Sigmoid colon (tissue), 7 donors: ENCODE results near the gene ZNF710. TPM values are rescaled to one million over a fixed set of nuclear protein-coding genes. Genes with fewer than 3 reads are reported as not detected.

ENCODE experiments used
- DNase-seq: peaks from one replicate; pipeline ENCODE4 v3.0.0-alpha.2; 2019
- H3K27ac ChIP-seq, 4 donors: fragments of 200-600 bp; sonication (generic); one replicate each; pipeline ENCODE4 v1.5.1; 2016 to 2019; ENCODE audit warnings: mild to moderate bottlenecking in 1 of 4
- H3K27me3 ChIP-seq, 3 donors: fragments of 200-600 bp; sonication (generic); one replicate each; pipeline ENCODE4 v1.5.1; 2019; ENCODE audit warnings: mild to moderate bottlenecking in 1 of 3
- H3K36me3 ChIP-seq, 4 donors: fragments of 200-600 bp; sonication (generic); one replicate each; pipeline ENCODE4 v1.5.1; 2016 to 2019
- H3K4me1 ChIP-seq, 4 donors: fragments of 200-600 bp; sonication (generic); one replicate each; pipeline ENCODE4 v1.5.1; 2017 to 2019
- H3K4me3 ChIP-seq, 4 donors: fragments of 200-600 bp; sonication (generic); one replicate each; pipeline ENCODE4 v1.5.1; 2017 to 2019; ENCODE audit warnings: mild to moderate bottlenecking in 2 of 4, moderate library complexity in 1 of 4
- H3K9me3 ChIP-seq, 4 donors: fragments of 200-600 bp in 3 of 4; sonication (generic) in 3 of 4; one replicate each; pipeline versions ENCODE4 v1.5.1 to v1.6.1; 2013 to 2019
- EP300 ChIP-seq, 4 donors: sonication (generic); formaldehyde crosslinking; IDR thresholded peaks; one replicate each; pipeline ENCODE4 v1.6.1; 2017; ENCODE audit warnings: antibody characterized with exemption in 4 of 4
- POLR2A ChIP-seq, 2 donors: fragments of 450-650 bp; IDR thresholded peaks; one replicate each; pipeline ENCODE4 v1.6.1; 2016; ENCODE audit warnings: antibody characterized with exemption in 2 of 2, mild to moderate bottlenecking in 2 of 2, moderate library complexity in 2 of 2
- POLR2AphosphoS5 ChIP-seq, 4 donors: sonication (generic); formaldehyde crosslinking; IDR thresholded peaks; one replicate each; pipeline ENCODE4 v1.6.1; 2017; ENCODE audit warnings: antibody characterized with exemption in 4 of 4
- WGBS, 2 donors: extraction: QIAGEN DNeasy Blood & Tissue Kit; methylation state at CpG; one replicate each; pipeline ENCODE4 v1.1.7; 2013; 5-methylcytosine and 5-hydroxymethylcytosine counted together
- intact Hi-C: fragments of 100-400 bp; cut with DNase I; formaldehyde crosslinking; loops from one replicate; pipeline ENCODE4 v1.15.1; 2023
- polyA plus RNA-seq, 3 donors: library from polyadenylated mRNA; stranded (reverse); fragments of 200-250 nt; gene quantifications; one replicate each; pipeline ENCODE4 v1.2.3, GENCODE V29; 2013
- total RNA-seq, 4 donors: library from RNA; depleted of rRNA; stranded (reverse); fragments of >200 nt; gene quantifications; one replicate each; pipeline ENCODE4 v1.1.0, GENCODE V29; 2016
- TF ChIP-seq, protein P1 (sequence below), 4 experiments: fragments of 450-650 bp in 3 of 4; fragments of 200-600 bp in 1 of 4; IDR thresholded peaks; one replicate each; pipeline ENCODE4 v1.5.1; 2016 to 2019; ENCODE audit warnings: antibody characterized with exemption in 4 of 4, mild to moderate bottlenecking in 3 of 4, moderate library complexity in 2 of 4
- donor health status: healthy with polysubstance abuse.
- donor health status: Bipolar disorder and iron deficiency.
- donor health status: healthy.

Gene ZNF710
- total and polyA plus RNA-seq, 7 donors: 5.3 to 28.2 (median 10.0) TPM

- H3K4me3 ChIP-seq: peak within 1 kb of the TSS; percentile 67 to 95 (median 78)
- no peaks in the 10 kb centered on the region for H3K9me3 ChIP-seq
- no peaks in the 10 kb centered on the region for H3K36me3 ChIP-seq
- 0 to 1% methylated on average over 104 of the region's 104 CpGs for WGBS, 2 donors
- H3K27ac ChIP-seq: peak within 1 kb of the TSS; percentile 94 to 100 (median 98)
- intact Hi-C loops: loop anchor here (5.0 kb wide), 1 partner anchor 50 kb away; no protein-coding TSS in a partner anchor
- TF ChIP-seq EP300 (IDR thresholded peaks at IDR 0.05) (no peak), POLR2AphosphoS5 (IDR thresholded peaks at IDR 0.05) (peak; percentile 80 to 95 (median 90)), POLR2A (IDR thresholded peaks at IDR 0.05) (peak; percentile 76 to 82)
- TF ChIP-seq, protein P1, sequence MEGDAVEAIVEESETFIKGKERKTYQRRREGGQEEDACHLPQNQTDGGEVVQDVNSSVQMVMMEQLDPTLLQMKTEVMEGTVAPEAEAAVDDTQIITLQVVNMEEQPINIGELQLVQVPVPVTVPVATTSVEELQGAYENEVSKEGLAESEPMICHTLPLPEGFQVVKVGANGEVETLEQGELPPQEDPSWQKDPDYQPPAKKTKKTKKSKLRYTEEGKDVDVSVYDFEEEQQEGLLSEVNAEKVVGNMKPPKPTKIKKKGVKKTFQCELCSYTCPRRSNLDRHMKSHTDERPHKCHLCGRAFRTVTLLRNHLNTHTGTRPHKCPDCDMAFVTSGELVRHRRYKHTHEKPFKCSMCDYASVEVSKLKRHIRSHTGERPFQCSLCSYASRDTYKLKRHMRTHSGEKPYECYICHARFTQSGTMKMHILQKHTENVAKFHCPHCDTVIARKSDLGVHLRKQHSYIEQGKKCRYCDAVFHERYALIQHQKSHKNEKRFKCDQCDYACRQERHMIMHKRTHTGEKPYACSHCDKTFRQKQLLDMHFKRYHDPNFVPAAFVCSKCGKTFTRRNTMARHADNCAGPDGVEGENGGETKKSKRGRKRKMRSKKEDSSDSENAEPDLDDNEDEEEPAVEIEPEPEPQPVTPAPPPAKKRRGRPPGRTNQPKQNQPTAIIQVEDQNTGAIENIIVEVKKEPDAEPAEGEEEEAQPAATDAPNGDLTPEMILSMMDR (IDR thresholded peaks at IDR 0.05): no peak
- peak; percentile 89 for DNase-seq
- peaks cover 0 to 83% (median 79%) of the 10 kb centered on the region in 4 donors for H3K4me1 ChIP-seq
- H3K27me3 ChIP-seq: no peaks in the 10 kb centered on the region
These were observed 101.1 kb downstream of the ZNF710 start, which contains the start of gene IDH2 for GRCh38 chr15:90101969-90102890. Gene IDH2, minus strand, starts transcription at chr15:90102468. Its CDS starts 78 bp downstream, at chr15:90102390.

DNA sequence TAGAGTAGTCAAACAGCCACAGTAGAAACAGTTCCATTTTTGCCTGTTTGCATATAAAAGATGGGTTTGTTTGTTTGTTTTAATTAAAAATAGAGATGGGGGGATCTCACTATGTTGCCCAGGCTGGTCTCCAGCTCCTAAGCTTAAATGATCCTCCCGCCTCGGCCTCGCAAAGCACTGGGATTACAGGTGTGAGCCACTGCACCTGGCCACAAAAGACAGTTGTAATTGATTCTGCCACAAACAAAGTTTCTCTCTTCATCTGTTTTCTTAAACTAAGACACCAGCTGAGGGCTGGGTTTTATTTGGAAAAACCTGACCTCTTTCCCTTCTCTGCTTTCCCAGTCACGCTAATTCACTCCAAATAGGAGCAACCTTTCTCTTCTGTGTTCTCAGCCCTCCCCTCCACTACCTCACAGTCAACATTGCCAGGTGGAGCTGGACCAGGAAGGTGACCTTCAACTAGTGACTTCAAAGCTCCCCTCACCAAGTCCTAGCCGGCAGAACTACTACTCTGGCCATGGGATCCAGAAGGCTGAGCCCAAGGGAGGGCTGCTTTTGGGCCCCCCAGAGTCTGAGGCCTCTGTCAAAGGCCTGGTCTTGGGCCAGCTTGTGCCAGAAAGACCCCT lies 102.7 kb downstream of the ZNF710 start:
- TF ChIP-seq, protein P1 (IDR thresholded peaks at IDR 0.05): no peak
- TF ChIP-seq POLR2A (IDR thresholded peaks at IDR 0.05) (no peak), EP300 (IDR thresholded peaks at IDR 0.05) (no peak), POLR2AphosphoS5 (IDR thresholded peaks at IDR 0.05) (no peak)

GRCh38 chr15:90104551-90104950 lies 103.4 kb downstream of the ZNF710 start:
- peak; percentile 71 for DNase-seq
- Histone ChIP-seq H3K36me3 (no peaks in the 10 kb centered on the region), H3K4me1 (peaks cover 0 to 63% (median 57%) of the 10 kb centered on the region in 4 donors), H3K27me3 (no peaks in the 10 kb centered on the region), H3K9me3 (no peaks in the 10 kb centered on the region), H3K4me3 (no peak overlapping the region), H3K27ac (peak overlapping the region; percentile 94 to 100 (median 98))
- 27 to 70% methylated on average over 4 of the region's 4 CpGs for WGBS, 2 donors
- intact Hi-C loops: loop anchor here (5.0 kb wide), 1 partner anchor 48 kb away; no protein-coding TSS in a partner anchor
- TF ChIP-seq, protein P1 (IDR thresholded peaks at IDR 0.05): no peak
- TF ChIP-seq POLR2A (IDR thresholded peaks at IDR 0.05): no peak
- TF ChIP-seq EP300 (IDR thresholded peaks at IDR 0.05): no peak
- TF ChIP-seq POLR2AphosphoS5 (IDR thresholded peaks at IDR 0.05): no peak

More for the DNA sequence above, 102.7 kb downstream of the ZNF710 start:
- 40 to 83% methylated on average over 5 of the region's 5 CpGs for WGBS, 2 donors
- Histone ChIP-seq H3K4me3 (peak overlapping the region in 2 of 4 donors; percentile 78), H3K9me3 (no peaks in the 10 kb centered on the region), H3K4me1 (peaks cover 0 to 71% (median 64%) of the 10 kb centered on the region in 4 donors), H3K27me3 (no peaks in the 10 kb centered on the region), H3K27ac (peak overlapping the region; percentile 94 to 100 (median 98)), H3K36me3 (no peaks in the 10 kb centered on the region)
- intact Hi-C loops: loop anchor here (5.0 kb wide), 1 partner anchor 48 kb away; no protein-coding TSS in a partner anchor
- DNase-seq: no peak

- peak overlapping the region; percentile 94 to 100 (median 98) for H3K27ac ChIP-seq
- H3K36me3 ChIP-seq: no peaks in the 10 kb centered on the region
- no peaks in the 10 kb centered on the region for H3K27me3 ChIP-seq
- peaks cover 0 to 54% (median 47%) of the 10 kb centered on the region in 4 donors for H3K4me1 ChIP-seq
- H3K9me3 ChIP-seq: no peaks in the 10 kb centered on the region
- TF ChIP-seq EP300 (IDR thresholded peaks at IDR 0.05) (no peak), POLR2A (IDR thresholded peaks at IDR 0.05) (no peak), POLR2AphosphoS5 (IDR thresholded peaks at IDR 0.05) (no peak)
- TF ChIP-seq, protein P1 (IDR thresholded peaks at IDR 0.05): no peak
- no peak for DNase-seq
- intact Hi-C loops: no loop called here
- 89 to 92% methylated on average over 7 of the region's 7 CpGs for WGBS, 2 donors
- H3K4me3 ChIP-seq: no peak overlapping the region
These were observed 104.4 kb downstream of the ZNF710 start for GRCh38 chr15:90105521-90105920.
